ENCODE results near the gene SMPD3. TPM values are rescaled to one million over a fixed set of nuclear protein-coding genes. Genes with fewer than 3 reads are reported as not detected.

SMPD3 gene
- total RNA-seq, 4 donors from 2014 or later: 19.0 to 353 (median 206) TPM

DNA sequence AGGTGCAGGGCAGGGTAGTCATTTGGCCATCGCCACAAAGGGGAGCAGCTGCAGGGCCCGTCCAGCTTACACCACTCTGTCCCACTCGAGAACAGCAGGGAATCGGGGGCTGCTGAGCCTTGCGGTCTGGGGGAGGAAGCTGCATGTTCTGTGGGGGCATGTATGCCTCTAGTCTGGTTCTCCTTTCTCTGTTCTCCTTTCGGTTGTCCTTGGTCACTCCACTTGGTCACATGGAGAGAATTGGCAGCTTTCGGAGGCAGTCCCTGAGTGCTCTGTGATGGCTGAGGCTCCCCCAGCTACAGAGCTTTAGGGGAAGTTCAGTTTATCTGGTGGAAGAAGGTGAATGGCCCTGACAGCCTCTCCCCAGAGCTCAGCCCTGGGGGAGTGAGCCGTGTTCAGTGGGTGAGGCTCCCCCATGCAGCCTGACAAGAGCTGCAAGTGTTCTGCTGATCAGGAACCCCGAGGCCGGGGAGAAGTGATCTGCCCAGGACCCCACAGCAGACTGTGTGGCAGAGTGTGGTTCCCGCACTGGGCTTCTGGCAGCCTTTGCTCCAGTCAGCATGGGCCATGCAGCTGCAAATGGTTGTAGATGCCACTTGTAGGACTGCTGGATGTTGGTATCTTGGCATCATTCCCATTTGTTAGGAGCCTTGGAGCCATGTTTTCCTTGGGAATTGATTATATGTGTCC, 22.3 kb upstream of the SMPD3 start:
- Histone ChIP-seq H3K9me3 (no peaks in the 10 kb centered on the region), H3K27ac (peak overlapping the region; percentile 58 to 74 (median 66)), H3K36me3 (no peaks in the 10 kb centered on the region), H3K27me3 (no peaks in the 10 kb centered on the region), H3K4me1 (peaks cover 10 to 50% (median 21%) of the 10 kb centered on the region in 4 donors), H3K4me3 (peak overlapping the region in 3 of 4 donors; percentile 20 to 39 (median 25))
- peak in 2 of 3 donors; percentile 77 to 79 for DNase-seq
- TF ChIP-seq POLR2A (IDR thresholded peaks at IDR 0.05) (peak in 1 of 2 donors; percentile 16), CTCF (IDR thresholded peaks at IDR 0.05) (no peak)

GRCh38 chr16:68469796-68470460, 21.6 kb upstream of the SMPD3 start:
- peak overlapping the region in 3 of 4 donors; percentile 20 to 39 (median 25) for H3K4me3 ChIP-seq
- peak in 1 of 3 donors; percentile 23 for DNase-seq
- peaks cover 10 to 48% (median 21%) of the 10 kb centered on the region in 4 donors for H3K4me1 ChIP-seq
- no peaks in the 10 kb centered on the region for H3K9me3 ChIP-seq
- TF ChIP-seq CTCF (IDR thresholded peaks at IDR 0.05): no peak
- TF ChIP-seq POLR2A (IDR thresholded peaks at IDR 0.05): no peak
- no peaks in the 10 kb centered on the region for H3K27me3 ChIP-seq
- H3K36me3 ChIP-seq: no peaks in the 10 kb centered on the region
- peak overlapping the region; percentile 58 to 74 (median 66) for H3K27ac ChIP-seq

DNA sequence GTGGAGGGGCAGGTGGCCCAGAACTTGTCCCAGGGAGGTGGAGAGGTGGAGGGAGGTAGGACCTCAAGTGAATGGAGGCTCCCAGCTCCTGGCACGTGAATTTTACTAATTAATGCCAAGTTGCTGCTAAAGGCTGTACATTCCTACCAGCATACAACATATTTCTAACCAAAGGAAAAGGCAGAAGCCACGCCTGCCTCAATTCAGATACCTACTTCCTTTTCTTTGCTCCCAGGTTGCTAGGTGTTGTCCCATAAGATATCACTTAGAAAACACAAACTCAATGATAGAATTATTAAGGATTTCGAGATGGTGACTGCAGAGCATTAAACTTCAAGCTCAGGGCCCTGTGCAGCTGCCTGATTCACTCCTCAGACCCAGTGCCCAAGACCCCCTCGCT, 20.5 kb upstream of the SMPD3 start:
- H3K36me3 ChIP-seq: no peaks in the 10 kb centered on the region
- peak overlapping the region in 2 of 4 donors; percentile 18 to 71 for H3K27ac ChIP-seq
- TF ChIP-seq CTCF (IDR thresholded peaks at IDR 0.05) (no peak), POLR2A (IDR thresholded peaks at IDR 0.05) (no peak)
- no peaks in the 10 kb centered on the region for H3K27me3 ChIP-seq
- H3K4me1 ChIP-seq: peaks cover 10 to 39% (median 21%) of the 10 kb centered on the region in 4 donors
- H3K4me3 ChIP-seq: no peak overlapping the region
- DNase-seq: no peak
- no peaks in the 10 kb centered on the region for H3K9me3 ChIP-seq

GRCh38 chr16:68466174-68466573, 17.9 kb upstream of the SMPD3 start:
- no peak for DNase-seq
- H3K27ac ChIP-seq: no peak overlapping the region

GRCh38 chr16:68463904-68464303, 15.6 kb upstream of the SMPD3 start:
- Histone ChIP-seq H3K36me3 (no peaks in the 10 kb centered on the region), H3K9me3 (no peaks in the 10 kb centered on the region), H3K27ac (no peak overlapping the region), H3K4me1 (peaks cover 0 to 12% (median 3%) of the 10 kb centered on the region in 4 donors), H3K4me3 (no peak overlapping the region), H3K27me3 (no peaks in the 10 kb centered on the region)
- TF ChIP-seq CTCF (IDR thresholded peaks at IDR 0.05): no peak
- TF ChIP-seq POLR2A (IDR thresholded peaks at IDR 0.05): no peak
- DNase-seq: no peak

More at GRCh38 chr16:68466174-68466573, 17.9 kb upstream of the SMPD3 start:
- TF ChIP-seq CTCF (IDR thresholded peaks at IDR 0.05) (no peak), POLR2A (IDR thresholded peaks at IDR 0.05) (no peak)
- H3K36me3 ChIP-seq: no peaks in the 10 kb centered on the region
- no peaks in the 10 kb centered on the region for H3K27me3 ChIP-seq
- no peaks in the 10 kb centered on the region for H3K9me3 ChIP-seq
- H3K4me3 ChIP-seq: no peak overlapping the region
- H3K4me1 ChIP-seq: peaks cover 4 to 25% (median 19%) of the 10 kb centered on the region in 4 donors
